ENCODE measurements around the gene LACC1. TPM values are rescaled to one million over a fixed set of nuclear protein-coding genes. Genes with fewer than 3 reads are reported as not detected.

The LACC1 gene
- total and polyA plus RNA-seq, 10 of the 15 experiments (the other 5 are each of a cell fraction or from before 2014, with no cell fraction given), result 0.03 to 3.7 (median 3.0) TPM

GRCh38 chr13:43861863-43862262 is 17.8 kb upstream of the LACC1 start (continued):
- TF ChIP-seq SKIL (IDR thresholded peaks at IDR 0.05; ENCODE audit: low read depth, poor library complexity, severe bottlenecking) (no peak), EGR1 (IDR thresholded peaks at IDR 0.05; ENCODE audit: borderline replicate concordance in 1 of 2, low read depth in 2 of 2, low read length in 2 of 2) (no peak), SIN3A (IDR thresholded peaks at IDR 0.05; ENCODE audit: low read depth, low read length) (no peak), EZH2 (IDR thresholded peaks at IDR 0.05; ENCODE audit: borderline replicate concordance, control insufficient read depth, low read depth, low read length) (no peak)

GRCh38 chr13:43864921-43865320 is 14.8 kb upstream of the LACC1 start:
- no TSS peak for BruUV-seq (replicated peaks)
- no peaks in the 10 kb centered on the region for H3K9me3 ChIP-seq (replicated peaks; ENCODE audit: control insufficient read depth, insufficient read depth, low read length)
- no peak overlapping the region for H3K27ac ChIP-seq (ENCODE audit: control insufficient read depth, insufficient read depth)
- H4K20me1 ChIP-seq (ENCODE audit: control insufficient read depth, insufficient read depth), result no peaks in the 10 kb centered on the region
- no peaks in the 10 kb centered on the region for H3K36me3 ChIP-seq (ENCODE audit: control insufficient read depth in 2 of 2, insufficient read depth in 2 of 2, low read length in 1 of 2)
- DNase-seq (ENCODE audit: low read depth, low spot score), result no peak
- ChIA-PET RAD21 (ENCODE audit: unreplicated experiment) (no interaction called here), POLR2A (no interaction called here), SMC1A (ENCODE audit: uncharacterized antibody, unreplicated experiment) (no interaction called here), CTCF (interaction anchor here (1.2 kb wide), 1 partner anchor 10 kb away, joined by 3 read pairs; no protein-coding TSS in a partner anchor)
- no peaks in the 10 kb centered on the region for H3K4me1 ChIP-seq (ENCODE audit: control insufficient read depth, insufficient read depth, low read length)
- ATAC-seq, result no peak
- H3K9ac ChIP-seq (ENCODE audit: control insufficient read depth, insufficient read depth, low read length), result no peak overlapping the region
- intact Hi-C loops (cut with micrococcal nuclease; ENCODE audit: unreplicated experiment), result no loop called here
- no peak overlapping the region for H3K4me2 ChIP-seq (ENCODE audit: control insufficient read depth, insufficient read depth)
- H3K27me3 ChIP-seq (replicated peaks in 1 of 2; ENCODE audit: control insufficient read depth in 2 of 2, insufficient read depth in 2 of 2, low read length in 1 of 2), result no peaks in the 10 kb centered on the region
- H3K4me3 ChIP-seq, result no peak overlapping the region
- no peaks in the 10 kb centered on the region for H3K79me2 ChIP-seq (ENCODE audit: control insufficient read depth, insufficient read depth, low read length)
- H2AFZ ChIP-seq (ENCODE audit: control insufficient read depth, low read depth, low read length), result no peak overlapping the region
- WGBS (ENCODE audit: insufficient coverage, insufficient replicate concordance, low lambda C conversion rate, missing lambda C conversion rate), result 88% methylated on average over 4 of the region's 4 CpGs
- in situ Hi-C loops (cut with MboI), result no loop called here
- FAIRE-seq, result no peak
- TF ChIP-seq FOXK2 (IDR thresholded peaks at IDR 0.05) (no peak), FOXM1 (IDR thresholded peaks at IDR 0.05; ENCODE audit: low read depth, low read length) (no peak), NFIC (IDR thresholded peaks at IDR 0.05; ENCODE audit: low read depth, low read length) (no peak), ETV6 (conservative IDR thresholded peaks at IDR 0.05 in 1 of 2, IDR thresholded peaks at IDR 0.05 in 1 of 2; ENCODE audit: borderline replicate concordance in 1 of 2, low read depth in 1 of 2) (no peak), EP300 (IDR thresholded peaks at IDR 0.05; ENCODE audit: borderline replicate concordance in 1 of 2, control insufficient read depth in 1 of 2, low read depth in 2 of 2, low read length in 2 of 2) (no peak), CEBPZ (IDR thresholded peaks at IDR 0.05; ENCODE audit: low read depth, low read length) (no peak), E2F4 (IDR thresholded peaks at IDR 0.05; ENCODE audit: low read depth, low read length) (no peak), NKRF (conservative IDR thresholded peaks at IDR 0.05) (no peak), TCF3 (IDR thresholded peaks at IDR 0.05; ENCODE audit: borderline replicate concordance, insufficient read depth, low read depth, low read length) (no peak)

Data from GM12878 (cell line).